Measurements from ENCODE around the gene GSG1L2.
A peak's percentile ranks its signal among the peaks of the same experiment; 100 is the strongest.

- TF ChIP-seq RFX5 (IDR thresholded peaks at IDR 0.05) (no peak), JUN (IDR thresholded peaks at IDR 0.05) (no peak), CEBPB (IDR thresholded peaks at IDR 0.05) (peak; percentile 16 to 45; a peak in 1 of 4 replicates), MAFK (IDR thresholded peaks at IDR 0.05; ENCODE audit: partially characterized antibody) (no peak), CTCF (IDR thresholded peaks at IDR 0.05) (no peak), MYC (IDR thresholded peaks at IDR 0.05; ENCODE audit: borderline replicate concordance, low read length) (no peak), RNF2 (IDR thresholded peaks at IDR 0.05; ENCODE audit: borderline replicate concordance, low read depth) (no peak), EP300 (IDR thresholded peaks at IDR 0.05) (no peak), REST (IDR thresholded peaks at IDR 0.05) (no peak), NPAS2 (CRISPR knock-in tag; IDR thresholded peaks at IDR 0.05; ENCODE audit: borderline replicate concordance) (no peak), HDAC2 (IDR thresholded peaks at IDR 0.05) (no peak), FOSL2 (IDR thresholded peaks at IDR 0.05) (no peak), FOSL2 (CRISPR knock-in tag; IDR thresholded peaks at IDR 0.05) (no peak), MAX (IDR thresholded peaks at IDR 0.05) (no peak), POLR2A (IDR thresholded peaks at IDR 0.05; ENCODE audit: low read length) (no peak)
Observed at GRCh38 chr17:9865586-9865985, 43.7 kb upstream of the GSG1L2 start.

Measured in A549 (cell line).